ENCODE results near the gene MAB21L3. TPM values are rescaled to one million over a fixed set of nuclear protein-coding genes. Genes with fewer than 3 reads are reported as not detected.
A peak's percentile ranks its signal among the peaks of the same experiment; 100 is the strongest.

MAB21L3 gene
- total and polyA plus RNA-seq, 12 donors: 0.07 TPM; not detected in 11

GRCh38 chr1:116161390-116161789 is 50.2 kb downstream of the MAB21L3 start:
- no peak for TF ChIP-seq CTCF (IDR thresholded peaks at IDR 0.05)
- intact Hi-C loops (cut with DNase I): no loop called here
- 76 to 80% methylated on average over 2 of the region's 2 CpGs for WGBS, 2 donors
- DNase-seq (no peak), ATAC-seq (no peak)
- Histone ChIP-seq H3K36me3 (no peaks in the 10 kb centered on the region), H3K9me3 (peaks cover 0 to 27% (median 5%) of the 10 kb centered on the region in 11 donors), H3K27ac (no peak overlapping the region), H3K4me3 (no peak overlapping the region), H3K4me1 (peaks cover 11 to 28% (median 21%) of the 10 kb centered on the region in 9 donors), H3K27me3 (no peaks in the 10 kb centered on the region)

- ATAC-seq: no peak
Measured at GRCh38 chr1:116161877-116162390, 50.7 kb downstream of the MAB21L3 start.

GRCh38 chr1:116163533-116163932 is 52.3 kb downstream of the MAB21L3 start:
- H3K4me1 ChIP-seq: peaks cover 20 to 50% (median 42%) of the 10 kb centered on the region in 9 donors

More at GRCh38 chr1:116161877-116162390, 50.7 kb downstream of the MAB21L3 start:
- Histone ChIP-seq H3K36me3 (no peaks in the 10 kb centered on the region), H3K9me3 (peaks cover 0 to 26% (median 5%) of the 10 kb centered on the region in 11 donors), H3K4me3 (no peak overlapping the region), H3K27me3 (no peaks in the 10 kb centered on the region), H3K4me1 (peaks cover 11 to 34% (median 26%) of the 10 kb centered on the region in 9 donors), H3K27ac (no peak overlapping the region)
- no peak for DNase-seq
- intact Hi-C loops (cut with DNase I): no loop called here
- TF ChIP-seq CTCF (IDR thresholded peaks at IDR 0.05): no peak

GRCh38 chr1:116164150-116164549 is 53.0 kb downstream of the MAB21L3 start:
- TF ChIP-seq CTCF (IDR thresholded peaks at IDR 0.05): no peak
- Histone ChIP-seq H3K4me1 (peaks cover 22 to 56% (median 47%) of the 10 kb centered on the region in 9 donors), H3K4me3 (no peak overlapping the region), H3K36me3 (no peaks in the 10 kb centered on the region), H3K27ac (peak overlapping the region in 8 of 10 donors; percentile 12 to 90 (median 70)), H3K27me3 (no peaks in the 10 kb centered on the region), H3K9me3 (peaks cover 0 to 6% (median 0%) of the 10 kb centered on the region in 11 donors)
- no peak for DNase-seq
- intact Hi-C loops (cut with DNase I): no loop called here
- WGBS, 2 donors: 32 to 46% methylated on average over 2 of the region's 2 CpGs
- peak in 3 of 8 donors; percentile 2 to 6 (median 2) for ATAC-seq

More at GRCh38 chr1:116163533-116163932, 52.3 kb downstream of the MAB21L3 start:
- Histone ChIP-seq H3K27me3 (no peaks in the 10 kb centered on the region), H3K36me3 (no peaks in the 10 kb centered on the region), H3K9me3 (peaks cover 0 to 13% (median 0%) of the 10 kb centered on the region in 11 donors), H3K27ac (peak overlapping the region in 3 of 10 donors; percentile 72 to 83 (median 73)), H3K4me3 (no peak overlapping the region)
- intact Hi-C loops (cut with DNase I): no loop called here
- TF ChIP-seq CTCF (IDR thresholded peaks at IDR 0.05): no peak
- ATAC-seq (no peak), DNase-seq (no peak)
